A549 treated with Mapracorat at 1 μM for 4 hours (cell line): ENCODE results near the gene PAMR1. TPM values are rescaled to one million over a fixed set of nuclear protein-coding genes. Genes with fewer than 3 reads are reported as not detected.

ENCODE experiments used
- total RNA-seq: library from RNA; stranded (reverse); fragments of 200-300 nt; extraction: Qiagen RNA extraction; gene quantifications from 5 replicates; pipeline ENCODE4 v1.2.3, GENCODE V29; 2022

The PAMR1 gene, protein sequence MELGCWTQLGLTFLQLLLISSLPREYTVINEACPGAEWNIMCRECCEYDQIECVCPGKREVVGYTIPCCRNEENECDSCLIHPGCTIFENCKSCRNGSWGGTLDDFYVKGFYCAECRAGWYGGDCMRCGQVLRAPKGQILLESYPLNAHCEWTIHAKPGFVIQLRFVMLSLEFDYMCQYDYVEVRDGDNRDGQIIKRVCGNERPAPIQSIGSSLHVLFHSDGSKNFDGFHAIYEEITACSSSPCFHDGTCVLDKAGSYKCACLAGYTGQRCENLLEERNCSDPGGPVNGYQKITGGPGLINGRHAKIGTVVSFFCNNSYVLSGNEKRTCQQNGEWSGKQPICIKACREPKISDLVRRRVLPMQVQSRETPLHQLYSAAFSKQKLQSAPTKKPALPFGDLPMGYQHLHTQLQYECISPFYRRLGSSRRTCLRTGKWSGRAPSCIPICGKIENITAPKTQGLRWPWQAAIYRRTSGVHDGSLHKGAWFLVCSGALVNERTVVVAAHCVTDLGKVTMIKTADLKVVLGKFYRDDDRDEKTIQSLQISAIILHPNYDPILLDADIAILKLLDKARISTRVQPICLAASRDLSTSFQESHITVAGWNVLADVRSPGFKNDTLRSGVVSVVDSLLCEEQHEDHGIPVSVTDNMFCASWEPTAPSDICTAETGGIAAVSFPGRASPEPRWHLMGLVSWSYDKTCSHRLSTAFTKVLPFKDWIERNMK
- 0.25 TPM in 1 of 5 replicates, not detected in the others for total RNA-seq

DNA sequence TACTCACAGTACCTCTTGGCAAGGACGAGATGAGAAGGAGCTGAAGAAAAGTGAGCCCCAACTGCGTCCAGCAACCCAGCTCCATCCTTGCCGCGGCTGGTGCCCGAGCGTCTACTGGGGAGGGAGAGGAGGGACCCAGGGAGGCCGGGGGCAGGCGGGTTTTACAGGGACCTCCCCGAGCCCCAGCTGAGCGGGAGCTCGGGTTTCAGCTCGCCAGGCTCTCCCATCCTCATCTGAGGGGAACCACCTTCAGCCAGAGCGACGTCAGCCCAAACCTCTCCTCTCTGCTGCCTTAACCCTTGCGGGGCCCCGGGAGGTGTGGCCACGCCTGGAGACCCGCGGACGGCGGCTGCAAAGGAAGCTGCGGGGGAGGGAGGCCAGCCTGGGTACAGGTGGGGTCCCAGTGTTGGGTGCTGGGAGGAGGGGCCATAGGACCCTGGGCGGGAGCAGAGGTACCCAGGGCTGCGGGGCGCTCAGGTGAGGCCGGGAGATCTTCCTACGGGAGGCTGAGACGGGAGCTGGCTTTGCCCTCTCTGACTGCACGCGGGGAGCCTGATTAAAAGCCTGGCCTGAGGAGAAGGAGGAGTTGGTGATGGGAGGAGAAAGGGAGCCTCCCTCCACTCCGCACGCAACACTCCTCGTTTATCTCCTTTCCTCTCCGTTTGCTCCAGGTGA lies at the start of gene PAMR1:
PAMR1 (minus strand) TSS at position 116 of the 675 bp plus-strand sequence; CDS start at position 85, 31 bp downstream.

DNA sequence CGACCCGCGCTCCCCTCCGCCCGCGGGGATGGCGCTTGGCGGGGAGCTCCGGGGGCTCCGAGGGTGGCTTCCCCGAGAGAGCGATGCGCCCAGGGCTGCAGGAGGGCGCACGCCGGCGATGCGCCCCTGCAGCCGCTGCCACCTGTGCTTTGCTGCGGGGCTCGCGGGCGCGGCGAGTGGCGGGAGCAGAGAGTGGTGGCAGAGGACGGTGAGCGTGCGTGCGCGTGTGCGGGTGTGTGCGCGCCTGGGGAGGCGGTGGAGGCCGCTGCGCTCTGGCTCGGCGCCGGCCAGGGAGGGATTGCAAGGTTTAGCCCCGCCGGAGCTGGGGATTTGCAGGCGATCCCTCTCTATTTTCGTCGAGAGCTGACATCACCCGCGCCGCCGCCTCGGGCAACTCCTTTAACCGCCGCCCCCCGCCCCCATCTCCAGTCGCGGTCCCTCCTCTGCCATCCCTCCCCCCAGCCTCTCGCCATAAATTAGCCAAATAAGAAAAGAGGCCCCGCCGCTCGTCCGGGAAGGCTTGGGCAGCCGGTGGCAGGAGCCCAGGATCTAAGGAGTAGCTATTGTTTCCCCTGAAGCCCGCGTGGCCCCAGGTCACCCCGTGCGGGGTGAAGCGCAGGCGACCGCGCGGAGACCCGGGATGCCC lies 106.1 kb downstream of the PAMR1 start, which contains the start of gene SLC1A2:
SLC1A2 (minus strand) TSS at position 375 of the 646 bp plus-strand sequence. CDS start 592 bp downstream, outside the sequence.

Other genes starting within 250 kb of the PAMR1 start
- gene SLC1A2, start 106.1 kb downstream of the PAMR1 start, total RNA-seq: 0.18 to 0.27 TPM (median 0.21 TPM) in 3 of 5 replicates, not detected in the others
- 36.0 to 46.3 TPM (median 42.8 TPM) in 5 replicates for gene FJX1, start 92.8 kb upstream of the PAMR1 start, total RNA-seq
- 16.7 to 25.7 TPM (median 23.9 TPM) in 5 replicates for gene TRIM44, start 137.2 kb upstream of the PAMR1 start, total RNA-seq